ENCODE results near the gene WDR37.

Gene WDR37

GRCh38 chr10:1102416-1102815 lies 46.2 kb downstream of the WDR37 start:
- Histone ChIP-seq H3K4me3 (replicated peaks; ENCODE audit: low read depth, low read length) (no peak overlapping the region), H3K36me3 (ENCODE audit: control insufficient read depth, insufficient read depth, low read length) (peaks cover 27% of the 10 kb centered on the region), H3K27me3 (replicated peaks; ENCODE audit: control insufficient read depth, insufficient read depth, low read length) (no peaks in the 10 kb centered on the region)
- no peak for TF ChIP-seq CTCF (IDR thresholded peaks at IDR 0.05; ENCODE audit: insufficient read depth, low read length, poor library complexity, severe bottlenecking)
- no peak for DNase-seq (ENCODE audit: extremely low read depth, insufficient read length)

GRCh38 chr10:1102831-1103230 lies 46.6 kb downstream of the WDR37 start:
- no peak for TF ChIP-seq CTCF (IDR thresholded peaks at IDR 0.05; ENCODE audit: insufficient read depth, low read length, poor library complexity, severe bottlenecking)
- no peaks in the 10 kb centered on the region for H3K27me3 ChIP-seq (replicated peaks; ENCODE audit: control insufficient read depth, insufficient read depth, low read length)
- no peak overlapping the region for H3K4me3 ChIP-seq (replicated peaks; ENCODE audit: low read depth, low read length)
- H3K36me3 ChIP-seq (ENCODE audit: control insufficient read depth, insufficient read depth, low read length): peaks cover 26% of the 10 kb centered on the region
- DNase-seq (ENCODE audit: extremely low read depth, insufficient read length): no peak

GRCh38 chr10:1103551-1103950 lies 47.4 kb downstream of the WDR37 start:
- no peak for TF ChIP-seq CTCF (IDR thresholded peaks at IDR 0.05; ENCODE audit: insufficient read depth, low read length, poor library complexity, severe bottlenecking)
- H3K36me3 ChIP-seq (ENCODE audit: control insufficient read depth, insufficient read depth, low read length): peaks cover 27% of the 10 kb centered on the region
- no peak overlapping the region for H3K4me3 ChIP-seq (replicated peaks; ENCODE audit: low read depth, low read length)
- no peak for DNase-seq (ENCODE audit: extremely low read depth, insufficient read length)
- no peaks in the 10 kb centered on the region for H3K27me3 ChIP-seq (replicated peaks; ENCODE audit: control insufficient read depth, insufficient read depth, low read length)

GRCh38 chr10:1104971-1105370 lies 48.8 kb downstream of the WDR37 start:
- no peak for TF ChIP-seq CTCF (IDR thresholded peaks at IDR 0.05; ENCODE audit: insufficient read depth, low read length, poor library complexity, severe bottlenecking)
- H3K4me3 ChIP-seq (replicated peaks; ENCODE audit: low read depth, low read length): no peak overlapping the region
- peaks cover 28% of the 10 kb centered on the region for H3K36me3 ChIP-seq (ENCODE audit: control insufficient read depth, insufficient read depth, low read length)
- no peaks in the 10 kb centered on the region for H3K27me3 ChIP-seq (replicated peaks; ENCODE audit: control insufficient read depth, insufficient read depth, low read length)
- no peak for DNase-seq (ENCODE audit: extremely low read depth, insufficient read length)

GRCh38 chr10:1107004-1107403 lies 50.8 kb downstream of the WDR37 start:
- DNase-seq (ENCODE audit: extremely low read depth, insufficient read length): no peak
- Histone ChIP-seq H3K36me3 (ENCODE audit: control insufficient read depth, insufficient read depth, low read length) (peaks cover 21% of the 10 kb centered on the region), H3K27me3 (replicated peaks; ENCODE audit: control insufficient read depth, insufficient read depth, low read length) (no peaks in the 10 kb centered on the region), H3K4me3 (replicated peaks; ENCODE audit: low read depth, low read length) (no peak overlapping the region)
- no peak for TF ChIP-seq CTCF (IDR thresholded peaks at IDR 0.05; ENCODE audit: insufficient read depth, low read length, poor library complexity, severe bottlenecking)

- no peak for TF ChIP-seq CTCF (IDR thresholded peaks at IDR 0.05; ENCODE audit: insufficient read depth, low read length, poor library complexity, severe bottlenecking)
- DNase-seq (ENCODE audit: extremely low read depth, insufficient read length): no peak
- Histone ChIP-seq H3K4me3 (replicated peaks; ENCODE audit: low read depth, low read length) (no peak overlapping the region), H3K27me3 (replicated peaks; ENCODE audit: control insufficient read depth, insufficient read depth, low read length) (no peaks in the 10 kb centered on the region), H3K36me3 (ENCODE audit: control insufficient read depth, insufficient read depth, low read length) (peaks cover 20% of the 10 kb centered on the region)
Measured at GRCh38 chr10:1107679-1108078, 51.5 kb downstream of the WDR37 start.

Data from GM06990 (cell line).